Measurements from ENCODE around the gene FAM131A.

DNA sequence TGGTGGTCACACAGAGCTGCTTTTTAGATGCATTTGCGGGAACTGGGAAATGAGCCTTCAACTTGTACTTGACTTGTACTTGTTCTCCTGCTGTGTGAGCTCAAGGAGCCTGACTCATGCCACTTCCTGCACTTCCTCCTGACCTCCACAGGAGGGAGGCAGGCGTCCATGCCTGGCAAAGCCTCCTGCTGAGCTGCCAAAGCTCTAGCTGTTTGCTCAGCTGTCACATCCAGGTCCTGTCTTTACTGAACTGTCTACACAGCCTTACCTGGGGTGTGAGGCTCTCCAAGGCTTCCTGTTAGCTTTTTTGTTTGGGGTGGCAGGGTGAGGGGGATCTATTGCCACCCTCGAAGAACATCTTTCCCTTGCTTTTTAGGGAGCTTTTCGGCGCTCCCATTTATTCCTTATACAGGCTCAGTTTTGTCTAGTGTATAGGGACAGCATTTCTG, 34.2 kb downstream of the FAM131A start:
- TF ChIP-seq, protein P1, sequence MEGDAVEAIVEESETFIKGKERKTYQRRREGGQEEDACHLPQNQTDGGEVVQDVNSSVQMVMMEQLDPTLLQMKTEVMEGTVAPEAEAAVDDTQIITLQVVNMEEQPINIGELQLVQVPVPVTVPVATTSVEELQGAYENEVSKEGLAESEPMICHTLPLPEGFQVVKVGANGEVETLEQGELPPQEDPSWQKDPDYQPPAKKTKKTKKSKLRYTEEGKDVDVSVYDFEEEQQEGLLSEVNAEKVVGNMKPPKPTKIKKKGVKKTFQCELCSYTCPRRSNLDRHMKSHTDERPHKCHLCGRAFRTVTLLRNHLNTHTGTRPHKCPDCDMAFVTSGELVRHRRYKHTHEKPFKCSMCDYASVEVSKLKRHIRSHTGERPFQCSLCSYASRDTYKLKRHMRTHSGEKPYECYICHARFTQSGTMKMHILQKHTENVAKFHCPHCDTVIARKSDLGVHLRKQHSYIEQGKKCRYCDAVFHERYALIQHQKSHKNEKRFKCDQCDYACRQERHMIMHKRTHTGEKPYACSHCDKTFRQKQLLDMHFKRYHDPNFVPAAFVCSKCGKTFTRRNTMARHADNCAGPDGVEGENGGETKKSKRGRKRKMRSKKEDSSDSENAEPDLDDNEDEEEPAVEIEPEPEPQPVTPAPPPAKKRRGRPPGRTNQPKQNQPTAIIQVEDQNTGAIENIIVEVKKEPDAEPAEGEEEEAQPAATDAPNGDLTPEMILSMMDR (IDR thresholded peaks at IDR 0.05), result peak; percentile 81 to 89 (median 84)
- TF ChIP-seq POLR2A (IDR thresholded peaks at IDR 0.05), result no peak
